HL-60 (cell line): ENCODE measurements around the gene SMG6.

Source experiments
- DNase-seq, 2 experiments: peaks; one replicate each; pipeline ENCODE4 v3.0.0-alpha.2; 2010 to 2020; ENCODE audit warnings: low read depth in 1 of 2, low spot score in 1 of 2
- H3K27ac ChIP-seq: fragments of 250-450 bp; sonication (Bioruptor Pico); replicated peaks from 2 replicates; pipeline ENCODE4 v1.5.1; 2020; ENCODE audit warnings: mild to moderate bottlenecking, moderate library complexity
- H3K27me3 ChIP-seq: fragments of 250-450 bp; sonication (Bioruptor Pico); 2 replicates; pipeline ENCODE4 v1.5.1; 2021; ENCODE audit warnings: mild to moderate bottlenecking, moderate library complexity; ENCODE audit not compliant: insufficient read depth, poor library complexity, severe bottlenecking
- H3K4me3 ChIP-seq: replicated peaks from 2 replicates; pipeline ENCODE4 v1.5.1; 2011; ENCODE audit warnings: mild to moderate bottlenecking, control low read depth, low read length; ENCODE audit not compliant: insufficient read depth
- CTCF ChIP-seq: IDR thresholded peaks from one replicate; pipeline ENCODE4 v1.5.1; 2011; ENCODE audit warnings: low read length, control low read depth, inconsistent platforms; ENCODE audit not compliant: insufficient read depth
- GABPA ChIP-seq: IDR thresholded peaks from 2 replicates; pipeline ENCODE4 v1.6.1; 2012; ENCODE audit warnings: low read depth
- POLR2AphosphoS5 ChIP-seq: IDR thresholded peaks from 2 replicates; pipeline ENCODE4 v1.6.1; 2012; ENCODE audit warnings: low read depth
- REST ChIP-seq: IDR thresholded peaks from 2 replicates; pipeline ENCODE4 v1.6.1; 2012; ENCODE audit warnings: low read depth; ENCODE audit not compliant: insufficient replicate concordance
- SPI1 ChIP-seq: IDR thresholded peaks from 2 replicates; pipeline ENCODE4 v1.6.1; 2012; ENCODE audit warnings: low read depth, mild to moderate bottlenecking, borderline replicate concordance

SMG6 gene

GRCh38 chr17:2188971-2189630 lies 114.5 kb downstream of the SMG6 start:
- H3K27ac ChIP-seq: no peak overlapping the region
- no peak overlapping the region for H3K4me3 ChIP-seq
- TF ChIP-seq REST: no peak
- no peak for TF ChIP-seq POLR2AphosphoS5
- no peak for TF ChIP-seq CTCF
- no peak for TF ChIP-seq SPI1
- no peak for TF ChIP-seq GABPA
- no peak for DNase-seq
- no peaks in the 10 kb centered on the region for H3K27me3 ChIP-seq

GRCh38 chr17:2187758-2188157 lies 115.8 kb downstream of the SMG6 start:
- DNase-seq: no peak

More at GRCh38 chr17:2187758-2188157, 115.8 kb downstream of the SMG6 start:
- H3K27me3 ChIP-seq: no peaks in the 10 kb centered on the region
- no peak overlapping the region for H3K27ac ChIP-seq
- no peak overlapping the region for H3K4me3 ChIP-seq
- TF ChIP-seq CTCF: no peak
- no peak for TF ChIP-seq GABPA
- TF ChIP-seq SPI1: no peak
- no peak for TF ChIP-seq POLR2AphosphoS5
- TF ChIP-seq REST: no peak
